D721Med (cell line): Measurements from ENCODE around the gene HIGD1B.

Experiments used
- DNase-seq: peaks from one replicate; pipeline ENCODE4 v3.0.0; 2011; ENCODE audit warnings: low spot score; ENCODE audit not compliant: insufficient read length
- FAIRE-seq: peaks from 2 replicates; lab custom pipeline; 2011; peaks lifted over from hg19 to GRCh38; lab: Jason Lieb, UNC
- TF ChIP-seq, protein P1 (sequence below): IDR thresholded peaks from 2 replicates; pipeline ENCODE4 v1.5.1; 2012; ENCODE audit warnings: mild to moderate bottlenecking, control low read depth; ENCODE audit not compliant: insufficient read depth; ENCODE audit errors: missing control alignments

HIGD1B gene

DNA sequence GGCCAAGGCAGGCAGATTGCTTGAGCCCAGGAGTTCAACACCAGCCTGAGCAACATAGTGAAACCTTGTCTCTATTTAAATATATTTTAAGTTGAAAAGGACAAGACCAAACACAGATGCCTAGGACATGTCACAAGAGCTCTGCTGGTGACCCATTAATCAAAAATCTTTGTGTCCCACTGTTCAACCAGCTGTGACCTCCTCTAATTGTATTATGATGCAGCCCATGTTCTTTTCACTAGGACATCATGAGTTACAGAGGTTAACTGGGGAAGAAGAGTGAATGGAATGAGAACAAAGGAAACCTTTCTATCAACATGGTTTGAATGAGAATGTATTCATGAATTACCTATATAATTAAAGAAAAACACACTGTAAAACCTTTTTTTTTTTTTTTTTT is 44.6 kb downstream of the HIGD1B start:
- TF ChIP-seq, protein P1, sequence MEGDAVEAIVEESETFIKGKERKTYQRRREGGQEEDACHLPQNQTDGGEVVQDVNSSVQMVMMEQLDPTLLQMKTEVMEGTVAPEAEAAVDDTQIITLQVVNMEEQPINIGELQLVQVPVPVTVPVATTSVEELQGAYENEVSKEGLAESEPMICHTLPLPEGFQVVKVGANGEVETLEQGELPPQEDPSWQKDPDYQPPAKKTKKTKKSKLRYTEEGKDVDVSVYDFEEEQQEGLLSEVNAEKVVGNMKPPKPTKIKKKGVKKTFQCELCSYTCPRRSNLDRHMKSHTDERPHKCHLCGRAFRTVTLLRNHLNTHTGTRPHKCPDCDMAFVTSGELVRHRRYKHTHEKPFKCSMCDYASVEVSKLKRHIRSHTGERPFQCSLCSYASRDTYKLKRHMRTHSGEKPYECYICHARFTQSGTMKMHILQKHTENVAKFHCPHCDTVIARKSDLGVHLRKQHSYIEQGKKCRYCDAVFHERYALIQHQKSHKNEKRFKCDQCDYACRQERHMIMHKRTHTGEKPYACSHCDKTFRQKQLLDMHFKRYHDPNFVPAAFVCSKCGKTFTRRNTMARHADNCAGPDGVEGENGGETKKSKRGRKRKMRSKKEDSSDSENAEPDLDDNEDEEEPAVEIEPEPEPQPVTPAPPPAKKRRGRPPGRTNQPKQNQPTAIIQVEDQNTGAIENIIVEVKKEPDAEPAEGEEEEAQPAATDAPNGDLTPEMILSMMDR = no peak
- DNase-seq (no peak), FAIRE-seq (no peak)

DNA sequence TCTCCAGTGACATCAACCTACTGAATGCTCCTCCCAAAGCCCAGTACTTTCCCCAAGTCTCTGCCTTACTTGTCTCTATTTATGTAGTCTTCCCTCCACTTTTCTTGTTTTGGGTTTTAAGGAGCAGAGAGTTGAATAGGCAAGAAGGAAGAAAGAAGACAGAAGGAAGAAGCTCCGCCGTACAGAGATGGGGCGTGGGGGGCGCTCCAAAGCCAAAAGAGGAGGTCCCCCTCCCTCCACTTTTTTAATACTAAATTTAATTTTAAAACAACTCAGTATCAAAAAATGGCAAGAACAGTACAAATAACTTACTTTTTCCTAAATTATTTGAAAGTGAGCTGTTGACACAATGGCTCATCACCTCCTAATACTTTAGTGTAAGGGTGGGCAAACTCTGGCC is 47.0 kb downstream of the HIGD1B start:
- FAIRE-seq (no peak), DNase-seq (no peak)
- TF ChIP-seq, protein P1 = no peak

DNA sequence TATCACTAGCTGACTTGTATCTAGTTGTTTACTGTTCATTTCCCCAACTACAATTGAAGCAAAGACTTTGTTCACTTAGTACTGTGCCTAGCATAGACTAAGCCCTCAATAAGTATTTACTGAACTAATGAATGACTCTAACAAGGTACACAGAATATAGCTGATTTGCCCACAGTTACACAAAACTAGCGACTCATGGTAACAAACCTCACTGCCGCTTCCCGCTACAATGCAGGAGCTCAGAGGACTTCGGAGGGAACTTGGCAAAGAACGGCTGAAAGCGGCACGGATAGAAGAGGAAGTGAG is 51.0 kb downstream of the HIGD1B start:
- FAIRE-seq = no peak
- TF ChIP-seq, protein P1 = no peak
- DNase-seq = no peak

DNA sequence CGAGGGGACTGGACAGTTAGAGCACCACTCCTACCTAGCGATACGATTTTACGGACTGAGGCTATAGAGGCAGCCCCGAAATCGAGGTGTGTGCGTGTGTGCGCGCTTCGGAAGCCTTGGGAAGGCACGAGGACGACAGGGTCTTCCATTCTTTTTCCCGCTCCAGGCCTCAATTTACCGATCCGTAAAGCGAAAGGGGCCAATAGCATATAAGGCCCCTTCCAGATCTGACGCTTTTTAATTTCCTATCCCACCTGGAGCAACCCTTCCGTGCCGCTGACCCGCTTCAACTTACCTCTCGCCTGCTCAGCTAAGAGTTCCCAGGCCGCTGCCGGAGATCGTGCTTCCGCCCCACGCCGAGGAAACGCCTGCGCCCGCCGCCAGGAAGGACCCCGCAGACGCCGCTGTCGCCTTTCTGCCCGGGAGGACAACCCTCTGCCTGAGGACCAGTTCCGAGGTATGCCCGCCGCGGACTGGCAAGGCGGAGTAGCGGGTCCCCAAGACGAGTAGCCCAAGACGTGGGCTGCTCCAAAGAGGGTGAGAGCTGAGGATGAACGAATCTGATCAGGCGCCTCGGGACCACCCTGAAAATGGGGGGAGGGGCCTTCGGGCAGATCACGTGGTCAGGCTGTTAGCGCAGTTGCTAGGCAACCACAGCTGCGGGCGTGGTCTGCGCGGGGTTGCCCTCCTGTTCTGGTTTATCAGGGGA is 51.5 kb downstream of the HIGD1B start, which contains the start of gene EFTUD2:
TSS of gene EFTUD2 (minus strand) at position 372 of the 709 bp plus-strand sequence. CDS start 4,924 bp downstream, outside the sequence.
- TF ChIP-seq, protein P1 = no peak
- DNase-seq = peak; percentile 78
- FAIRE-seq = no peak
